GM21576 (cell line): ENCODE results near the gene CMBL.
A peak's percentile ranks its signal among the peaks of the same experiment; 100 is the strongest.

Source experiments
- ATAC-seq: cut with Tn5 transposase; IDR thresholded peaks from one replicate; pipeline ENCODE4 v1.9.1; 2021; ENCODE audit warnings: mild to moderate bottlenecking, moderate library complexity; ENCODE audit not compliant: unreplicated experiment

The CMBL gene

GRCh38 chr5:10310835-10311570 is 3.3 kb upstream of the CMBL start:
- ATAC-seq: peak; percentile 76

GRCh38 chr5:10310066-10310779 is 2.5 kb upstream of the CMBL start:
- ATAC-seq: no peak

- no peak for ATAC-seq
Observed at GRCh38 chr5:10308844-10309243, 1.1 kb upstream of the CMBL start.

GRCh38 chr5:10306806-10307205 is 896 bp downstream of the CMBL start:
- no peak for ATAC-seq

GRCh38 chr5:10306114-10306513 is 1.6 kb downstream of the CMBL start:
- ATAC-seq: no peak

GRCh38 chr5:10304932-10305331 is 2.8 kb downstream of the CMBL start:
- no peak for ATAC-seq

GRCh38 chr5:10303699-10304170 is 4.0 kb downstream of the CMBL start:
- no peak for ATAC-seq

GRCh38 chr5:10303201-10303600 is 4.5 kb downstream of the CMBL start:
- ATAC-seq: no peak

- no peak for ATAC-seq
Observed at GRCh38 chr5:10301842-10302610, 5.7 kb downstream of the CMBL start.

- ATAC-seq: no peak
Observed at GRCh38 chr5:10301266-10301665, 6.4 kb downstream of the CMBL start.

GRCh38 chr5:10300246-10300645 is 7.5 kb downstream of the CMBL start:
- no peak for ATAC-seq

- ATAC-seq: no peak
Observed at GRCh38 chr5:10297646-10298204, 10.0 kb downstream of the CMBL start.

GRCh38 chr5:10295619-10296326 is 11.9 kb downstream of the CMBL start:
- no peak for ATAC-seq

- no peak for ATAC-seq
Observed at GRCh38 chr5:10293907-10294662, 13.6 kb downstream of the CMBL start.

GRCh38 chr5:10291692-10292339 is 15.9 kb downstream of the CMBL start:
- no peak for ATAC-seq

GRCh38 chr5:10290438-10290837 is 17.3 kb downstream of the CMBL start:
- ATAC-seq: no peak

- ATAC-seq: no peak
Observed at GRCh38 chr5:10289991-10290390, 17.7 kb downstream of the CMBL start.

- ATAC-seq: no peak
Observed at GRCh38 chr5:10289353-10289752, 18.3 kb downstream of the CMBL start.

- ATAC-seq: peak; percentile 39
Observed at GRCh38 chr5:10288592-10289219, 19.0 kb downstream of the CMBL start.
